Neural progenitor cell (in vitro differentiated cells): ENCODE data around the gene TCHHL1.

Experiments used
- EZH2 ChIP-seq: fragments of 200-600 bp; sonication (generic); IDR thresholded peaks from 2 replicates; pipeline ENCODE4 v1.6.1; 2017; ENCODE audit warnings: antibody characterized with exemption, mild to moderate bottlenecking, moderate library complexity
- TF ChIP-seq, protein P1 (sequence below): fragments of 200-600 bp; sonication (generic); IDR thresholded peaks from 2 replicates; pipeline ENCODE4 v1.5.1; 2017; ENCODE audit warnings: antibody characterized with exemption, mild to moderate bottlenecking

- TF ChIP-seq, protein P1, sequence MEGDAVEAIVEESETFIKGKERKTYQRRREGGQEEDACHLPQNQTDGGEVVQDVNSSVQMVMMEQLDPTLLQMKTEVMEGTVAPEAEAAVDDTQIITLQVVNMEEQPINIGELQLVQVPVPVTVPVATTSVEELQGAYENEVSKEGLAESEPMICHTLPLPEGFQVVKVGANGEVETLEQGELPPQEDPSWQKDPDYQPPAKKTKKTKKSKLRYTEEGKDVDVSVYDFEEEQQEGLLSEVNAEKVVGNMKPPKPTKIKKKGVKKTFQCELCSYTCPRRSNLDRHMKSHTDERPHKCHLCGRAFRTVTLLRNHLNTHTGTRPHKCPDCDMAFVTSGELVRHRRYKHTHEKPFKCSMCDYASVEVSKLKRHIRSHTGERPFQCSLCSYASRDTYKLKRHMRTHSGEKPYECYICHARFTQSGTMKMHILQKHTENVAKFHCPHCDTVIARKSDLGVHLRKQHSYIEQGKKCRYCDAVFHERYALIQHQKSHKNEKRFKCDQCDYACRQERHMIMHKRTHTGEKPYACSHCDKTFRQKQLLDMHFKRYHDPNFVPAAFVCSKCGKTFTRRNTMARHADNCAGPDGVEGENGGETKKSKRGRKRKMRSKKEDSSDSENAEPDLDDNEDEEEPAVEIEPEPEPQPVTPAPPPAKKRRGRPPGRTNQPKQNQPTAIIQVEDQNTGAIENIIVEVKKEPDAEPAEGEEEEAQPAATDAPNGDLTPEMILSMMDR, result no peak
- TF ChIP-seq EZH2, result no peak
Measured at GRCh38 chr1:152089014-152089674, at the start of gene TCHHL1.
